Skin of body (tissue), 2 donors: ENCODE results near the gene BCAP31. TPM values are rescaled to one million over a fixed set of nuclear protein-coding genes. Genes with fewer than 3 reads are reported as not detected.
"Not testable (repeated sequence)": the region's sequence is repeated elsewhere in the genome, so short reads cannot be mapped to it uniquely, and the experiment has no call there.

ENCODE experiments used
- DNase-seq: peaks from one replicate; lab custom pipeline; 2025; lab: John Stamatoyannopoulos, UW
- total RNA-seq: library from RNA; depleted of rRNA; stranded (reverse); fragments of >200 nt; gene quantifications from one replicate; pipeline ENCODE4 v1.2.3, GENCODE V29; 2014

BCAP31 gene
- total RNA-seq, 1 donor from 2014 or later = 92.8 TPM

- not testable (repeated sequence) for DNase-seq
These were observed 27.6 kb downstream of the BCAP31 start for GRCh38 chrX:153696538-153696937.

GRCh38 chrX:153696100-153696499 lies 28.1 kb downstream of the BCAP31 start:
- DNase-seq = no peak

- DNase-seq = no peak
These were observed 29.4 kb downstream of the BCAP31 start for GRCh38 chrX:153694687-153695270.

GRCh38 chrX:153694256-153694655 lies 29.9 kb downstream of the BCAP31 start:
- not testable (repeated sequence) for DNase-seq

- DNase-seq = no peak
These were observed 30.7 kb downstream of the BCAP31 start for GRCh38 chrX:153693216-153694086.

- DNase-seq = no peak
These were observed 31.5 kb downstream of the BCAP31 start for GRCh38 chrX:153692611-153693156.

- DNase-seq = no peak
These were observed 32.2 kb downstream of the BCAP31 start for GRCh38 chrX:153692003-153692402.

GRCh38 chrX:153691032-153691827 lies 33.0 kb downstream of the BCAP31 start:
- not testable (repeated sequence) for DNase-seq

- DNase-seq = no peak
These were observed 33.7 kb downstream of the BCAP31 start for GRCh38 chrX:153690466-153690865.

GRCh38 chrX:153689654-153690465 lies 34.3 kb downstream of the BCAP31 start:
- no peak for DNase-seq

GRCh38 chrX:153688911-153689590 lies 35.1 kb downstream of the BCAP31 start:
- DNase-seq = no peak

GRCh38 chrX:153688506-153688905 lies 35.7 kb downstream of the BCAP31 start:
- no peak for DNase-seq

GRCh38 chrX:153688071-153688470 lies 36.1 kb downstream of the BCAP31 start:
- DNase-seq = no peak

GRCh38 chrX:153687121-153688039 lies 36.8 kb downstream of the BCAP31 start, which contains the start of gene SLC6A8:
SLC6A8 (plus strand) TSS chrX:153687926; CDS start chrX:153688575, 649 bp downstream.
- no peak for DNase-seq

- no peak for DNase-seq
These were observed 37.5 kb downstream of the BCAP31 start for GRCh38 chrX:153686711-153687110.

- no peak for DNase-seq
These were observed 38.2 kb downstream of the BCAP31 start for GRCh38 chrX:153685751-153686696.

GRCh38 chrX:153685156-153685536 lies 39.0 kb downstream of the BCAP31 start:
- no peak for DNase-seq
